ENCODE results near the gene BNIP3. TPM values are rescaled to one million over a fixed set of nuclear protein-coding genes. Genes with fewer than 3 reads are reported as not detected.

Gene BNIP3
- total RNA-seq, 1 donor from 2014 or later: 88.9 TPM

- no peak overlapping the region for H3K27ac Mint-ChIP-seq (ENCODE audit: unreplicated experiment)
- peaks cover 29% of the 10 kb centered on the region for H3K27me3 Mint-ChIP-seq (ENCODE audit: low read depth)
- H3K36me3 Mint-ChIP-seq (ENCODE audit: low read depth): no peaks in the 10 kb centered on the region
- TF ChIP-seq, protein P1, sequence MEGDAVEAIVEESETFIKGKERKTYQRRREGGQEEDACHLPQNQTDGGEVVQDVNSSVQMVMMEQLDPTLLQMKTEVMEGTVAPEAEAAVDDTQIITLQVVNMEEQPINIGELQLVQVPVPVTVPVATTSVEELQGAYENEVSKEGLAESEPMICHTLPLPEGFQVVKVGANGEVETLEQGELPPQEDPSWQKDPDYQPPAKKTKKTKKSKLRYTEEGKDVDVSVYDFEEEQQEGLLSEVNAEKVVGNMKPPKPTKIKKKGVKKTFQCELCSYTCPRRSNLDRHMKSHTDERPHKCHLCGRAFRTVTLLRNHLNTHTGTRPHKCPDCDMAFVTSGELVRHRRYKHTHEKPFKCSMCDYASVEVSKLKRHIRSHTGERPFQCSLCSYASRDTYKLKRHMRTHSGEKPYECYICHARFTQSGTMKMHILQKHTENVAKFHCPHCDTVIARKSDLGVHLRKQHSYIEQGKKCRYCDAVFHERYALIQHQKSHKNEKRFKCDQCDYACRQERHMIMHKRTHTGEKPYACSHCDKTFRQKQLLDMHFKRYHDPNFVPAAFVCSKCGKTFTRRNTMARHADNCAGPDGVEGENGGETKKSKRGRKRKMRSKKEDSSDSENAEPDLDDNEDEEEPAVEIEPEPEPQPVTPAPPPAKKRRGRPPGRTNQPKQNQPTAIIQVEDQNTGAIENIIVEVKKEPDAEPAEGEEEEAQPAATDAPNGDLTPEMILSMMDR (IDR thresholded peaks at IDR 0.05): no peak
- DNase-seq (ENCODE audit: low spot score): no peak
- no peak overlapping the region for H3K4me3 Mint-ChIP-seq (ENCODE audit: unreplicated experiment)
- peaks cover 5% of the 10 kb centered on the region for H3K4me1 Mint-ChIP-seq (ENCODE audit: low read depth)
- no peaks in the 10 kb centered on the region for H3K9me3 Mint-ChIP-seq (ENCODE audit: low read depth)
Observed at GRCh38 chr10:132019366-132019765, 37.6 kb upstream of the BNIP3 start.

DNA sequence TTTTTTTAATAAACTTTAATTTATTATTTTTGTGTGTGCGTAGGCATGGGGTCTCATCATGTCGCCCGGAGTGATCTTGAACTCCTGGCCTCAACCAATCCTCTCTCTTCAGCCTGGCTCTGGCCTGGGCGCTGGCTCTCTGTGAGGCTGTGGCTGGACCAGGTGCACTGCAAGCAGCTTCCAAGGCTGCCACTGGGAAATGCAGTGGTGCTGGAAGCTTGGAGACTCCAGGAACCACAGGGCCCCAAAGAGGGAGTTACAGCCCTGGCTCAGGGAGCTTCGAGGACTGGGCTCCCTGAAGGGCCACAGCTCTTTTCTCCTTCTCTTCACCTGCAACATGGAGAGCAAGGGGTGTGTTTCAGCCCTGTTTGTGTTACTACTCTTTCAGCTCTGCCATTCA, 36.7 kb upstream of the BNIP3 start:
- TF ChIP-seq, protein P1 (IDR thresholded peaks at IDR 0.05): no peak
- Mint-ChIP-seq H3K36me3 (ENCODE audit: low read depth) (no peaks in the 10 kb centered on the region), H3K27ac (ENCODE audit: unreplicated experiment) (no peak overlapping the region), H3K4me1 (ENCODE audit: low read depth) (peaks cover 5% of the 10 kb centered on the region), H3K9me3 (ENCODE audit: low read depth) (no peaks in the 10 kb centered on the region), H3K27me3 (ENCODE audit: low read depth) (peaks cover 25% of the 10 kb centered on the region), H3K4me3 (ENCODE audit: unreplicated experiment) (no peak overlapping the region)
- no peak for DNase-seq (ENCODE audit: low spot score)

DNA sequence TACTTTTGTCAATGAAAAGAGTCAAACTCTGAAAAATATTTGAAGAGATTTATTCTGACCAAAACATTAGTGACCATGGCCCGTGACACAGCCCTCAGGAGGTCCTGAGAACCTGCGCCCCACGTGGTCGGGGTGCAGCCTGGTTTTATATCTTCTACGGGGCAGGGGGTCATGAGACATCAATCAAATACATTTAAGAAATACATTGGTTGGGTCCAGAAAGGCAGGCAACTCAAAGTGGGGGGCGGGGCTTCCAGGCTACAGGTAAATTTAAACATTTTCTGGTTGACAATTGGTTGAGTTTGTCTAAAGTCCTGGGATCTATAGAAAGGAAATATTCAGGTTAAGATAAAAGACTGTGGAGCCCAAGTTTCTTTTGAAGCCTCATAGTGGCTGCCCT, 34.8 kb upstream of the BNIP3 start:
- peaks cover 30% of the 10 kb centered on the region for H3K27me3 Mint-ChIP-seq (ENCODE audit: low read depth)
- no peak for DNase-seq (ENCODE audit: low spot score)
- H3K27ac Mint-ChIP-seq (ENCODE audit: unreplicated experiment): no peak overlapping the region
- no peaks in the 10 kb centered on the region for H3K36me3 Mint-ChIP-seq (ENCODE audit: low read depth)
- H3K4me1 Mint-ChIP-seq (ENCODE audit: low read depth): no peaks in the 10 kb centered on the region
- no peak overlapping the region for H3K4me3 Mint-ChIP-seq (ENCODE audit: unreplicated experiment)
- TF ChIP-seq, protein P1 (IDR thresholded peaks at IDR 0.05): no peak
- no peaks in the 10 kb centered on the region for H3K9me3 Mint-ChIP-seq (ENCODE audit: low read depth)

GRCh38 chr10:132011445-132011844, 29.7 kb upstream of the BNIP3 start:
- no peaks in the 10 kb centered on the region for H3K4me1 Mint-ChIP-seq (ENCODE audit: low read depth)
- no peaks in the 10 kb centered on the region for H3K9me3 Mint-ChIP-seq (ENCODE audit: low read depth)
- peaks cover 40% of the 10 kb centered on the region for H3K27me3 Mint-ChIP-seq (ENCODE audit: low read depth)
- H3K36me3 Mint-ChIP-seq (ENCODE audit: low read depth): no peaks in the 10 kb centered on the region
- TF ChIP-seq, protein P1 (IDR thresholded peaks at IDR 0.05): no peak
- H3K27ac Mint-ChIP-seq (ENCODE audit: unreplicated experiment): no peak overlapping the region
- no peak for DNase-seq (ENCODE audit: low spot score)
- no peak overlapping the region for H3K4me3 Mint-ChIP-seq (ENCODE audit: unreplicated experiment)

DNA sequence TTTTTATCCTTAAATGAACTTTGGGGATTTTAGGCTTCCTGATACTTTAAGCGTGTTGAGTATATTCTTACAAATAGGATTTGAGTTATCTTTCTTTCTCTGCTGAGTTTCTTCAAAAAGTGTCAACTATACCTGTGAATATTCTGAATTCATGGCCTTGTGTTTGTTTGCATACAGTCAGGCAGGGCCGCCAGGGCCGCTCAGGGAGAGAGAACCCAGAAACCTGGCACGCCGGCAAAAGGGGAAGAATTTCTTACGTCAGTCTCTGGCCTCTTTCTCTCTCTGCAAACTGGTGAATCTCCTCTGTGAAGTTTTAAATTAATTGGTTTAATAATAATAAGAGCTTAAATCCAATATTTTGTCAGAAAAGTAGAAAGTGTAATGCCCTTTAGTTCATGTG, 29.3 kb upstream of the BNIP3 start:
- H3K4me3 Mint-ChIP-seq (ENCODE audit: unreplicated experiment): no peak overlapping the region
- peaks cover 39% of the 10 kb centered on the region for H3K27me3 Mint-ChIP-seq (ENCODE audit: low read depth)
- no peak overlapping the region for H3K27ac Mint-ChIP-seq (ENCODE audit: unreplicated experiment)
- TF ChIP-seq, protein P1 (IDR thresholded peaks at IDR 0.05): no peak
- no peaks in the 10 kb centered on the region for H3K4me1 Mint-ChIP-seq (ENCODE audit: low read depth)
- H3K36me3 Mint-ChIP-seq (ENCODE audit: low read depth): no peaks in the 10 kb centered on the region
- H3K9me3 Mint-ChIP-seq (ENCODE audit: low read depth): no peaks in the 10 kb centered on the region
- no peak for DNase-seq (ENCODE audit: low spot score)
